Colonic mucosa (tissue), 4 donors: ENCODE results near the gene ANKRD17. TPM values are rescaled to one million over a fixed set of nuclear protein-coding genes. Genes with fewer than 3 reads are reported as not detected.

Source experiments
- DNase-seq: peaks from one replicate; pipeline ENCODE4 v3.0.0-alpha.2; 2020
- H3K27ac ChIP-seq: fragments of 200-600 bp; one replicate; pipeline ENCODE4 v1.8.0; 2021
- H3K27me3 ChIP-seq: fragments of 200-600 bp; one replicate; pipeline ENCODE4 v1.8.0; 2021
- H3K36me3 ChIP-seq: fragments of 200-600 bp; one replicate; pipeline ENCODE4 v1.8.0; 2021
- H3K4me1 ChIP-seq: fragments of 200-600 bp; one replicate; pipeline ENCODE4 v1.8.0; 2021; ENCODE audit warnings: mild to moderate bottlenecking
- H3K4me3 ChIP-seq: fragments of 200-600 bp; one replicate; pipeline ENCODE4 v1.8.0; 2021
- H3K9ac ChIP-seq, 2 donors: one replicate each; pipeline ENCODE4 v1.7.0; 2013; ENCODE audit warnings: control low read depth in 2 of 2, low read depth in 2 of 2, low read length in 2 of 2
- H3K9me3 ChIP-seq: fragments of 200-600 bp; one replicate; pipeline ENCODE4 v1.8.0; 2021
- intact Hi-C: fragments of 100-400 bp; cut with DNase I; formaldehyde crosslinking; loops from one replicate; pipeline ENCODE4 v1.14.1; 2022
- total RNA-seq, 2 donors: library from RNA; stranded (reverse); fragmentation: NEBNext Ultra II Directional in 1 of 2; extraction: Animal tissue kit (Norgen Biotek cat#: 25700) in 1 of 2; gene quantifications; one replicate each; pipeline ENCODE4 v1.2.1, GENCODE V29; 2021
- TF ChIP-seq, protein P1 (sequence below): fragments of 200-600 bp; IDR thresholded peaks from one replicate; pipeline ENCODE4 v1.8.0; 2022; ENCODE audit warnings: antibody characterized with exemption, mild to moderate bottlenecking
- donor health status: healthy.
- donor health status: DM: no; HTN: no; CAD: no.
- donor health status: DM: no; HTN: no; CAD: no.

The ANKRD17 gene
- total RNA-seq, 2 donors from 2014 or later: 51.5 to 59.2 TPM

DNA sequence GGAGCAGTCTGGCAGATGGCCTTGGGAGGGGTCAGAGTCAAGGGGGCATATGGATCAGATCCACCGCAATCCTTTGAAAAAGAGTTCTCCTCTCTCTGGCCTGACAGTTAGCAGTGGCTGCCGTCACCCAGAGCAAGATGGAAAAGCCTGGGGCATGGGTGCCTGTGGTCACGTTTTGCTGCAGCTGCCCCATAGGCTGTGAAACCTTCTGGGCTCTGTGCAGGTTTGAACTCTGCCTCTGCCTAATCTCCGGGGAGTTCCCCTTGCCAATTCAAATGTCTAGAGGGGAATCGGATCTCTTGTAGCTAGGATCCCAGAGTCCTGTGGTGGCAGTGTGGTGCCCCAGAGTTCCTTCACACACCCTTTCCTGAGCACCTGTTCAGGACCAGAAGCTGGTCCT is 23.4 kb upstream of the ANKRD17 start:
- H3K27me3 ChIP-seq: no peaks in the 10 kb centered on the region
- intact Hi-C loops: no loop called here
- H3K9ac ChIP-seq: no peak overlapping the region

GRCh38 chr4:73281396-73281795 is 22.8 kb upstream of the ANKRD17 start:
- no peak overlapping the region for H3K4me3 ChIP-seq
- no peaks in the 10 kb centered on the region for H3K36me3 ChIP-seq
- no peaks in the 10 kb centered on the region for H3K4me1 ChIP-seq
- H3K27me3 ChIP-seq: no peaks in the 10 kb centered on the region
- no peak for DNase-seq
- TF ChIP-seq, protein P1, sequence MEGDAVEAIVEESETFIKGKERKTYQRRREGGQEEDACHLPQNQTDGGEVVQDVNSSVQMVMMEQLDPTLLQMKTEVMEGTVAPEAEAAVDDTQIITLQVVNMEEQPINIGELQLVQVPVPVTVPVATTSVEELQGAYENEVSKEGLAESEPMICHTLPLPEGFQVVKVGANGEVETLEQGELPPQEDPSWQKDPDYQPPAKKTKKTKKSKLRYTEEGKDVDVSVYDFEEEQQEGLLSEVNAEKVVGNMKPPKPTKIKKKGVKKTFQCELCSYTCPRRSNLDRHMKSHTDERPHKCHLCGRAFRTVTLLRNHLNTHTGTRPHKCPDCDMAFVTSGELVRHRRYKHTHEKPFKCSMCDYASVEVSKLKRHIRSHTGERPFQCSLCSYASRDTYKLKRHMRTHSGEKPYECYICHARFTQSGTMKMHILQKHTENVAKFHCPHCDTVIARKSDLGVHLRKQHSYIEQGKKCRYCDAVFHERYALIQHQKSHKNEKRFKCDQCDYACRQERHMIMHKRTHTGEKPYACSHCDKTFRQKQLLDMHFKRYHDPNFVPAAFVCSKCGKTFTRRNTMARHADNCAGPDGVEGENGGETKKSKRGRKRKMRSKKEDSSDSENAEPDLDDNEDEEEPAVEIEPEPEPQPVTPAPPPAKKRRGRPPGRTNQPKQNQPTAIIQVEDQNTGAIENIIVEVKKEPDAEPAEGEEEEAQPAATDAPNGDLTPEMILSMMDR: no peak
- no peaks in the 10 kb centered on the region for H3K9me3 ChIP-seq
- no peak overlapping the region for H3K9ac ChIP-seq
- intact Hi-C loops: no loop called here
- no peak overlapping the region for H3K27ac ChIP-seq

More for the DNA sequence above, 23.4 kb upstream of the ANKRD17 start:
- H3K36me3 ChIP-seq: no peaks in the 10 kb centered on the region
- H3K27ac ChIP-seq: no peak overlapping the region
- no peak overlapping the region for H3K4me3 ChIP-seq
- TF ChIP-seq, protein P1: no peak
- H3K4me1 ChIP-seq: no peaks in the 10 kb centered on the region
- DNase-seq: no peak
- no peaks in the 10 kb centered on the region for H3K9me3 ChIP-seq

DNA sequence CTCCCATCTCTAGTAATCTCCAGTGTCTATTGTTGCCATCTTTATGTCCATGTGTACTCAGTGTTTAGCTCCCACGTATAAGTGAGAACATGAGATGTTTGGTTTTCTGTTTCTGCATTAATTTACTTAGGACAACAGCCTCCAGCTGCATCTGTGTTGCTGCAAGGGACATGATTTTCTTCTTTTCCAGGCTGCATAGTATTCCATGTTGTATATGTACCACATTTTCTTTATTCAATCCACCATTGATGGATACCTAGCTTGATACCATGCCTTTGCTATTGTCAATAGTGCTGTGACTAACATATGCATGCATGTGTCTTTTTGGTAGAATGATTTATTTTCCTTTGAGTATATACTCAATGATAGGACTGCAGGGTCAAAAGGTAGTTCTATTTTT is 18.6 kb upstream of the ANKRD17 start:
- TF ChIP-seq, protein P1: no peak
- intact Hi-C loops: no loop called here
- no peak for DNase-seq
- H3K4me1 ChIP-seq: no peaks in the 10 kb centered on the region
- H3K27me3 ChIP-seq: no peaks in the 10 kb centered on the region
- no peaks in the 10 kb centered on the region for H3K36me3 ChIP-seq
- H3K9me3 ChIP-seq: no peaks in the 10 kb centered on the region
- H3K27ac ChIP-seq: no peak overlapping the region
- H3K9ac ChIP-seq: no peak overlapping the region
- H3K4me3 ChIP-seq: no peak overlapping the region

DNA sequence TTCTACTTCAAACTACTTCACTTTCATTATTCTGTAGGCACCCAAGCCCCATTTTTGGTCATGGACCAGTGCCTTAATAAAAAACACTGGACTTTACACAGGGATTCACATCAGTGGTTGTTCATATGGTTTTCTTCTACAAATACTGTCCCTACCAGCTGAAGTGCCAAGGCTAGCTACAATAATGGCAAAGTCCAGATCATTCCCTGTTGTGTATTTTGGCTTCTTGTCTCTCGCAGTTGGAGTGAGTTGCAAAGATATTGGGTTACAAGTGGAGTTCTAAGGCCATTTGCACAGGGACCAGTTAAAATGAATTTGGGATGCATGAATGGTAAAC is 16.7 kb upstream of the ANKRD17 start:
- no peaks in the 10 kb centered on the region for H3K9me3 ChIP-seq
- intact Hi-C loops: no loop called here
- H3K27ac ChIP-seq: no peak overlapping the region
- TF ChIP-seq, protein P1: no peak
- H3K4me1 ChIP-seq: no peaks in the 10 kb centered on the region
- H3K4me3 ChIP-seq: no peak overlapping the region
- no peak overlapping the region for H3K9ac ChIP-seq
- no peak for DNase-seq
- no peaks in the 10 kb centered on the region for H3K36me3 ChIP-seq
- H3K27me3 ChIP-seq: no peaks in the 10 kb centered on the region

GRCh38 chr4:73272816-73273215 is 14.2 kb upstream of the ANKRD17 start:
- TF ChIP-seq, protein P1: no peak
- Histone ChIP-seq H3K27me3 (no peaks in the 10 kb centered on the region), H3K9me3 (no peaks in the 10 kb centered on the region), H3K36me3 (no peaks in the 10 kb centered on the region), H3K4me3 (no peak overlapping the region), H3K27ac (no peak overlapping the region), H3K4me1 (no peaks in the 10 kb centered on the region), H3K9ac (no peak overlapping the region)
- intact Hi-C loops: no loop called here
- no peak for DNase-seq

- intact Hi-C loops: no loop called here
- TF ChIP-seq, protein P1: no peak
- no peaks in the 10 kb centered on the region for H3K9me3 ChIP-seq
- no peaks in the 10 kb centered on the region for H3K36me3 ChIP-seq
- DNase-seq: no peak
- H3K4me3 ChIP-seq: no peak overlapping the region
- no peaks in the 10 kb centered on the region for H3K27me3 ChIP-seq
- H3K27ac ChIP-seq: no peak overlapping the region
- no peaks in the 10 kb centered on the region for H3K4me1 ChIP-seq
- no peak overlapping the region for H3K9ac ChIP-seq
Measured at GRCh38 chr4:73267050-73267449, 8.5 kb upstream of the ANKRD17 start.
